GM20431 (cell line): Measurements from ENCODE around the gene ARID3A.

Source experiments
- in situ Hi-C: fragments of 300-500 bp; cut with MseI, MboI; formaldehyde crosslinking; loops from one replicate; pipeline ENCODE4 v1.15.0; 2020; ENCODE audit warnings: low sequenced_read_pairs; ENCODE audit not compliant: unreplicated experiment

The ARID3A gene

GRCh38 chr19:911197-912033, 14.4 kb upstream of the ARID3A start:
- in situ Hi-C loops, result no loop called here

GRCh38 chr19:912181-913079, 13.4 kb upstream of the ARID3A start:
- in situ Hi-C loops, result no loop called here

- in situ Hi-C loops, result no loop called here
These were observed 12.6 kb upstream of the ARID3A start, which contains the start of gene R3HDM4 for GRCh38 chr19:913080-913748. Gene R3HDM4 (minus strand): TSS chr19:913219. CDS start chr19:913157, 62 bp downstream.

- in situ Hi-C loops, result no loop called here
These were observed 9.1 kb upstream of the ARID3A start for GRCh38 chr19:916645-917322.

GRCh38 chr19:917323-918151, 8.3 kb upstream of the ARID3A start, which contains the start of gene KISS1R:
Gene KISS1R (plus strand): TSS chr19:917333. CDS start chr19:917503, 170 bp downstream.
- in situ Hi-C loops, result no loop called here

GRCh38 chr19:918152-918437, 7.7 kb upstream of the ARID3A start:
- in situ Hi-C loops, result no loop called here

- in situ Hi-C loops, result no loop called here
These were observed 7.2 kb upstream of the ARID3A start for GRCh38 chr19:918481-919198.

- in situ Hi-C loops, result loop anchor here (5.0 to 10.0 kb wide), 2 partner anchors 55 to 68 kb away; no protein-coding TSS in a partner anchor
These were observed 6.4 kb upstream of the ARID3A start for GRCh38 chr19:919199-920050.

GRCh38 chr19:920051-920864, 5.6 kb upstream of the ARID3A start:
- in situ Hi-C loops, result loop anchor here (5.0 to 10.0 kb wide), 2 partner anchors 55 to 67 kb away; no protein-coding TSS in a partner anchor

GRCh38 chr19:924553-925086, 1.2 kb upstream of the ARID3A start:
- in situ Hi-C loops, result loop anchor here (5.0 to 10.0 kb wide), 2 partner anchors 60 to 63 kb away; no protein-coding TSS in a partner anchor

- in situ Hi-C loops, result loop anchor here (10.0 kb wide), 1 partner anchor 60 kb away; no protein-coding TSS in a partner anchor
These were observed 729 bp upstream of the ARID3A start for GRCh38 chr19:925087-925525.

- in situ Hi-C loops, result loop anchor here (10.0 kb wide), 1 partner anchor 61 kb away; no protein-coding TSS in a partner anchor
These were observed 421 bp downstream of the ARID3A start for GRCh38 chr19:926323-926588.

GRCh38 chr19:926589-927350, 935 bp downstream of the ARID3A start:
- in situ Hi-C loops, result loop anchor here (10.0 kb wide), 1 partner anchor 62 kb away; no protein-coding TSS in a partner anchor

GRCh38 chr19:927351-927779, 1.5 kb downstream of the ARID3A start:
- in situ Hi-C loops, result loop anchor here (10.0 kb wide), 1 partner anchor 63 kb away; no protein-coding TSS in a partner anchor

- in situ Hi-C loops, result loop anchor here (10.0 kb wide), 1 partner anchor 63 kb away; no protein-coding TSS in a partner anchor
These were observed 2.1 kb downstream of the ARID3A start for GRCh38 chr19:927780-928401.
